Activated naive CD4-positive, alpha-beta T cell treated with Interleukin-2 at 50 U/mL for 16 hours (primary cell): ENCODE data around the gene CBX7.

Experiments
- DNase-seq: peaks from one replicate; pipeline ENCODE4 v3.0.0-alpha.2; 2020

CBX7 gene

GRCh38 chr22:39146256-39147101 lies 6.0 kb downstream of the CBX7 start:
- no peak for DNase-seq

DNA sequence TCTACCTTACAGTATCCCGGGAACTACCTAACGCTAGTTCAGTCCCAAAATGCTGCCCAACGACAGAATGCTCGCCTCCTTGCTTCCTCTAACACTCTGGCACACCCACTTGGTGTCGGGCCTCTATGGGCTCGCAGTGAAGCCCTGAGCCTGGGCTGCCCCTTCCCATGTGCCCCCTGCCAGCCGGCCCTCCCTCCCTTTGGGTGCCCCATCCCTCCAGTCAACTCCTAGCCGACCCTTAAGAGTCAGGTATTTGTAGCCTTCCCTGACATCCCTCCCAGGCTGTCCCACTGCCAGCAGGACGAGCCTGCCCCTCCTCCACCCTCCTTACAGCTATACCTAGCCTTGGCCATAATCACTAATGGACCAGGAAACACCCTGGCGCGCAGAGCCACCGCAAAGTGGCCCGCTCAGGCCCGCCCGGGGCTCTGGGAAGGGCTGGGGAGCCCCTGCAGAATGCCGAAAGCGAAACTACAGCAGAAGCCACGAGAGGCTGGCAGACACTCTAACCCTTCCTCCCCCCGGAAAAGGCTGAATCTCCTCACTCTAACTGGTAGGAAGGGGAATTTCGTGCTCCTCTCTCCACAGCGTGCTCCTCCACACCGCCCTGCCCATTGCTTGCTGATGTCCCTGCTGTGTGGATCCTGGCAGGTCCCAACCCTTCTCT lies 8.2 kb downstream of the CBX7 start:
- peak; percentile 63 for DNase-seq

DNA sequence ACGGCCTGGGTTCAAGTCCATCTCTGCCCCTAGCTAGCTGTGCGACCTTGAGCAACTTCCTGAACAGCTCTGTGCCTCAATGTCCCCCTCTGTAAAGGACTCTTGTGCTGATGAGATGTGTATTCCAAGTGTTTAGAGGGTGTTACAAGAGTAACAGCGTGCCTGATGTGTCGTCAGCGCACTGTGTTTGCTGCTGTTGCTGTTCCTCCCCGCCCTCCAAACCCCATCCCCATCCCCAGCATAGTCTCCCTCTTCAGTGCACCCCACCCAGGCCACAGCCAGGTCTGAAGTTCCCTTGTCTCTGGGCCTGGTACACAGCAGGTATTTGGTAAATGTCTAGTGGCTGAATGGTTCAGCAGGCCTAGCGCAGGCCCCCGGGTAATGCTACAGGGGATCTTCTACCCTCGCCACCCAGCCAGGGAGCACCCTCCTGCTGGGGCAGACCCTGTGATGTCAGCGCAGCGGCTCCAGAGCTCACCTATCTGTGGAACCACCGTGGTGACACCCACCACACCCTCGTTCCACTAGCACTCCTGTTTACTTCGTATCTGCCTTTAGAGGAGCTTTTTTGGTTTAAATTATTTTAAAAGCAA lies 10.3 kb downstream of the CBX7 start:
- no peak for DNase-seq

GRCh38 chr22:39139933-39140332 lies 12.5 kb downstream of the CBX7 start:
- no peak for DNase-seq

DNA sequence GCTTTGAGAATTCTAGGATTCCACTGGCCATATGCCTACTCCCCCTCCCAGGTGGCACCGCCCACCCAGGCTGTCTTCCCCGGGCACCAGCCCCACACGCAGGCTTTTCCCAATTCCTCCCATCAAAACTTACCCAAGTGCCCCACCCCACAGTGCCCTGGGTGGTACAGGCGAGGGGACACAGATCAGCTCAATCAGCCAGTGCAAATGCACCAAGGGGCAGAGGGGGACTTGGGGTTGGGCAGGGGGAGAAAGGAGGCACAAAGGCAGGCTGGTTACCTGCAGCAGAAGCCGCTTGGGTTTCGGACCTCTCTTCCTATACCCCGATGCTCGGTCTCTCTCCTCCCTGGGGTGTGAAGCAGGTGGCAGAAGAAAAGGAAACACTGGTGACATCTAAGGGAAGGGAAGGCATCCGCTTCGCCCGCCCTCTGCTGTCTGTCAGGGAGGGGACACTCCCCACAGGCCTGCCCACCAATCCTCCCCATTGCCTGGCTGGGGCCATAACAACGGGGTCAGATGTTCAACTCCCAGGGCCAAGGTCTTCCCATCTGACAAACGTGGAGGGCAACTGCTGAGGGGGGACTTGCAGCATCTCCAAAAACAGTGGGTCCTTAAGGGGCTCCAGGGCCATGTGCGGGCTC lies 14.0 kb downstream of the CBX7 start:
- DNase-seq = no peak

DNA sequence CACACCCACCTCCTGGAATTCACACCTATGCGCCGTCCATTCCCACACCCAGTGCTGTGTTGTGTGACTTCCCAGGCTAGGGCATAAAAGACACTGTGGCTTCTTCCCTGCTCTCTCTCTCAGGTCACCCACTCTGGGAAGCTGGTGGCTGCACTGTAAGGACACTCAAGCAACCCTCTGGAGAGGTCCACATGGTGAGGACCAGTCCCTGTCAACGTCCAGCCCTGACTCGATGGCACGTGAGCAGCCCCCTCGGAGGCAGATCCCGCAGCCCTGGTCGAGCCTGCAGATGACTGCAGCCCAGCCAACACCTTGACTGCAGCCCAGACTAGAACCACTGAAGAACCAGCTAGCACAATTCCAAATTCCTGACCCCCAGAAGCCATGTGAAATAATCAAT lies 16.2 kb downstream of the CBX7 start:
- DNase-seq = no peak

- peak; percentile 46 for DNase-seq
Observed at GRCh38 chr22:39135092-39135896, 17.2 kb downstream of the CBX7 start.

- DNase-seq = no peak
Observed at GRCh38 chr22:39134366-39135091, 18.0 kb downstream of the CBX7 start.

DNA sequence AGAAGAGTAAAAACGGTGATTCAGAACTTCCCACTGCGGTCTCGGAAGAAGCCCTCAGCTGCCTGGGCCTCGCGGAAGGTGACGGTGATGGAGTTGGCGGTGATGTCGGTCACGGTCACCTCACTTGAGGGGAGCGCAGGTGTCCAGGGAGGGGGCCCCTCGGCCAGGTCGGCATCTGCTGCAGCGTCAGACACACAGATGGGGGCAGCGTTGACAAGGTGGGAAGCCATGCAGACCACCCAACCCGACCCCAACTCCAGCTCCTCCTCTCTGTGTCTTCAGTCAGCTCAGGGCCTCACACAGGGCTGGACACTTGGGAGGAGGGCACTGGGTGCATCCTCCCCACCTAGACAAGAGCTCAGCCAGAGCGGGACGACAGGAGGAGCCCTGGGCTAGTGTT lies 18.6 kb downstream of the CBX7 start:
- DNase-seq = no peak

GRCh38 chr22:39132871-39133524 lies 19.5 kb downstream of the CBX7 start:
- DNase-seq = no peak

DNA sequence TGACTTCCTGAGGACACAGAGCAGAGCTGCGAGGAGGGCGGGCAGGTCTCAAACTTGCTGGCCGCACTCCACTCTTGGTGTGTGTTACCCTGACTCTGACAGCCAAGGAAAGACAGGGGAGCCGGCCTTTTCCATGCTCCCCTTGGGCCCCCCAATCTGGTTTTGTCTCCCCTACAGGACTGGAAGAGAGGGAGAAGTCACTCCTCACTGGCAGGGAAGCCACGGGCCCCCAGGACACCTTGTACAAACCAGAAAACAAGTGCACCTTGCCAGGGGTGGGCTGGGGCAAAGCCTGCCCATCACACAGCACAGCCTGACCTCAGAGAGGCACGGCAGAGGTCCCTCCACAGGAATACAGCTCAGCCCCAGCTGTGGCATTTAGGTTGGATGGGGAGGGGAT lies 20.2 kb downstream of the CBX7 start:
- DNase-seq = no peak

DNA sequence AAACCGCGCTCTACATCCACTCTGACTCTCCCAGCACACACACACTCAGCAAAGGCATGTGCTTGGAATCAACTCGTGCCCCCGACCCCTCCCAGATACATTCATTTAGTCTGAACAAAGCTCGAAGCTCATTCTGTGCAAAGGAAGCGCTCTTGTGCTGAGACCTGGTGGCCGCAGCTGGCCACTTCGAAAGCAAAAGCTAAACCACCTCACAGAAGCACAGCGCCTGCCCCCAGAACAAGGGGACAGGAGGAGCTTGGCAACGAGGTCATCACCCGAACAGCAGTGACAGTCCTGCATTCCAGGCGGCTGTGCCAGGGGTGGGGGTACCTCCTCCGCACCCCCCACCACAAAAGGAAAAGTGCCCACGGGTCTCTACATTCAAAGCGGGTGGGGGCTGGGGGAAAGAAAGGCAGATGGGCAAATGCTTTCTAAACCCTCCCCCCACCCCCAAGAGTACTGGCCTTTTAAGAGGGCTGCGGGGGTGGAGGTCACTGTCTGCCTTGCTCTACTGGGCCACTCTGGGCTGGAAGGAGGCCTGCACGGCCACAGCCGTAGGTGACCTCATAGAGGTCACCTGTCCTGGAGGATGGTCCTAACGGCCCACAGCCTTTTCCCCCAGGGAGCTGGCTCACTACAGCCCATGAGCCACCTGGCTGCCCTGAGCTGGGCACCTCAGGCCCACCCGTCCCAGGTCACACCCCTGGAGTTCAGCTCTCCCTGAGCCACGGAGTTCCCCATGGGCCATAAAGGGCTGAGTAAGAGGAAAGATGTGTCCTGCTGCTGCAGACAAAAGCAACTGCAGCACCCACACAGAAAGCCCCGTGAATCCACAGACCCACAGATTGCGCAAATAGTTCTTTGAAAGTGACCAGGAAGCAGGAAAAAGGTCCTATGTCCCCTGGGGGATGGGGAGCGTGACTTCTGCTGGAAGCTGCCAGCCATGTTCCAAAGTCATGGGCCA lies 21.3 kb downstream of the CBX7 start:
- no peak for DNase-seq

DNA sequence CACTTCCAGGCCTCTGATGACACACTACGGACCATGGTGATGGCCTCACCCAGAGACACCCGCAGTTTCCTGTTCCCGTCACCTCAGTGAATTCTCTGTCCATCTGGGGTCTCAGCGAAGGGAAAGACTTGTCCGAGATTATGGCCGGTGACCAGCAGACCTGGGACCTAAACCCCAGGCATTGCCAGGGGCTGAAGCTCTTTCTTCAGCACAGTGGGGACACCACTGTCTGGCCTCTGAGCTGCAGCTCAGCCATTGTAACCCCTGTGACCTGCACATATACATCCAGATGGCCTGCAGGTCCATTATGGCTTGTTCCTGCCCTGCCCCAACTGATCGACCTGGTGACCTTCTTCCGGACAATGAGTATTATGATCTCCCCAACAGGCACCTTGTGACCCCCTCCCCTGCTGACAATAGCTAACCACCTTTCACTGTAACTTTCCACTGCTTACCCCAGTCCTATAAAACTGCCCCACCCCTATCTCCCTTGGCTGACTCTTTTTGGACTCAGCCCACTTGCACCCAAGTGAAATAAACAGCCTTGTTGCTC lies 22.3 kb downstream of the CBX7 start:
- DNase-seq = no peak

GRCh38 chr22:39129746-39130145 lies 22.7 kb downstream of the CBX7 start:
- no peak for DNase-seq

GRCh38 chr22:39129081-39129480 lies 23.4 kb downstream of the CBX7 start:
- DNase-seq = no peak

GRCh38 chr22:39128508-39128907 lies 24.0 kb downstream of the CBX7 start:
- no peak for DNase-seq

GRCh38 chr22:39125622-39126021 lies 26.9 kb downstream of the CBX7 start:
- no peak for DNase-seq

DNA sequence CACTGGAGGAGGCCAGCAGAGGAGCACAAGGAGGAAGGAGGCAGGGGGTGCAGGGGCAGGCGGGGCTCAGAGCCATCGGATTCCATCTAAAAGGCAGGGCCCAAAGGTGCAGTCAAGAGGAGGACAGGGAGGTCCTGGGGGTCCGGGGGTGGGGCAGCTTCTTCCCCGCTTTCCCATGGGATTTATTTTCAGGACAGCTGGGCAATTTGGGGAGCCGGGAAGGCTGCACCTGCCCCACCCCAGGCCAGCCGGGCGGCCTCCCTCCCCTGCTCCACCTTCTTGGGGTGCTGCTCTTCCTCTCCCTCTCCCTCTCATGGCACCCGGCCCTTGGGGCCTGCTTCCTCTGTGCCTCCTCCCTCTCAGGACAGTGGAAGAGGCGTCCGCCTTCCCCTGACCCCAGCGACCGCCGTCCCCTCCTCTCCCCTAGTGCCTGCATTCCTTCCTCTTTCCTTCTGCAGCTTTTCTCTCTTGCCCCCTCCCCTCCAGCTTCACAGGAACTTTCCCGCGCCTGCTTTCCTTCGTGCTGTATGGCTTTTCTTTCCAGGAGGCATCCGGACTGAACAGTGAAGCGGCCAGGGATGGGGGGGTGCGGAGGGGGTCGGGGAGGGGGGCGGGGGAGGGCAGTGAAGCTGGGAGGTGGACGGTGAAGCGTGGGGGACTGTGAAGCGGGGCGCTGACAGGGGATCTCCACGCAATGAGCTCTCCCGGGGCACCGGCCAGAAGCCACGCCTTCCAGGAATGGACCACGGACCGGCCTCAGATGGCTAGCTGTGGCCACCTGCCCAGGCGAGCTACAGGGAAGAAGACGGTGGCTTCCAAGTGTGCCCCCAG lies 28.5 kb downstream of the CBX7 start:
- no peak for DNase-seq
